PFSK-1 (cell line): ENCODE measurements around the gene RUNX2.

Experiments used
- POLR2AphosphoS5 ChIP-seq: IDR thresholded peaks from 2 replicates; pipeline ENCODE4 v1.6.1; 2012; ENCODE audit warnings: low read depth, mild to moderate bottlenecking, control low read depth, low read length, moderate library complexity
- REST ChIP-seq, 2 experiments: IDR thresholded peaks; 2 replicates each; pipeline versions ENCODE4 v1.6.1 to v1.8.0; 2011 to 2012; ENCODE audit warnings: low read depth in 2 of 2, low read length in 2 of 2, control low read depth in 1 of 2, inconsistent platforms in 1 of 2, mild to moderate bottlenecking in 1 of 2, moderate library complexity in 1 of 2; ENCODE audit not compliant: insufficient read depth in 1 of 2
- SIN3A ChIP-seq: IDR thresholded peaks from 2 replicates; pipeline ENCODE4 v1.6.1; 2012; ENCODE audit warnings: mild to moderate bottlenecking, low read length, moderate library complexity, borderline replicate concordance; ENCODE audit not compliant: insufficient read depth
- TAF1 ChIP-seq: IDR thresholded peaks from 2 replicates; pipeline ENCODE4 v1.6.1; 2012; ENCODE audit warnings: low read length, control low read depth, borderline replicate concordance; ENCODE audit not compliant: insufficient read depth

GRCh38 chr6:45605971-45606370 lies 277.8 kb downstream of the RUNX2 start:
- TF ChIP-seq REST (IDR thresholded peaks at IDR 0.05; ENCODE audit: insufficient read depth in 1 of 2, low read depth in 2 of 2, low read length in 2 of 2) (no peak), TAF1 (no peak), POLR2AphosphoS5 (no peak), SIN3A (no peak)
